T follicular helper cell (primary cell): ENCODE measurements around the gene TMEM89.

Experiments
- DNase-seq: peaks from one replicate; pipeline ENCODE4 v3.0.0-alpha.2; 2020; ENCODE audit warnings: low read depth

The TMEM89 gene

DNA sequence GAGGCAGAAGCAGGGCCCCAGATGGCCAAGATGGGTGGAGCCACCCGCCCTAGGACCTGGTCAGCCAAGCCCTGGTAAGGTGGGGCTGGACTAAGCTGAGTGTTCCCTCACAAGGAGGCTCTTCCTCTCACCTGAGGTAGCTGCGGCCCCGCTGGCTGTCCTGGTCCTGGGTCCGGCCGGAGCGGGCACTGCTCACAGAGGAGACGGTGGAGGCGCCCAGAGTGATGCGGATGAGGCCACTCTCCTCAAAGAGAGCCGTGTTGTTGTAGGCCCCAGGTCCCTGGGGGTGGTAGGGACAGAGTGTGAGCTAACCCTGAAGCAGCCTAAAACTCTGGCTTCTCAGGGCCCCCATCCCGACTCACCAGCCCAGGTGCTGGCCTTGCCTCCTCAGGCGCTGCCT is 21.0 kb upstream of the TMEM89 start:
- DNase-seq, result no peak

DNA sequence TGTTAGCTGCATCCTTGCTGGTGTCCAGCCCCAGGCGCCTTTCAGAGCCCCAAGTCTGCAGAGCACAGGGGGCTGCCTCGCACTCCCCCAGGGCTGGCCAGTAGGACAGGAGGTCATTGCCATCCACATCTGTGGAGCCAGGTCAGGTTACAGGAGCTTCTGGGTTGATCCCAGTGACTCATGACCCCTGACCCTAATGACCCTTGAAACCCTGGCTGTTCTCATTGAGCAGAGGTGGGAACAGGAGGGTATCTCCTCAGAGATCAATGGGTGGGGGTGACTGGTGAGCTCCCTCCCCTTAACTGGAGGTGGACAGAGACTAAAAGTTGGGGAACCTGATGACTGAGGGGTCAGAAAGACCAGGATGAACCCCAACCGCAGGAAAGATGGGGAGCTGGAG is 19.8 kb upstream of the TMEM89 start:
- DNase-seq, result no peak

DNA sequence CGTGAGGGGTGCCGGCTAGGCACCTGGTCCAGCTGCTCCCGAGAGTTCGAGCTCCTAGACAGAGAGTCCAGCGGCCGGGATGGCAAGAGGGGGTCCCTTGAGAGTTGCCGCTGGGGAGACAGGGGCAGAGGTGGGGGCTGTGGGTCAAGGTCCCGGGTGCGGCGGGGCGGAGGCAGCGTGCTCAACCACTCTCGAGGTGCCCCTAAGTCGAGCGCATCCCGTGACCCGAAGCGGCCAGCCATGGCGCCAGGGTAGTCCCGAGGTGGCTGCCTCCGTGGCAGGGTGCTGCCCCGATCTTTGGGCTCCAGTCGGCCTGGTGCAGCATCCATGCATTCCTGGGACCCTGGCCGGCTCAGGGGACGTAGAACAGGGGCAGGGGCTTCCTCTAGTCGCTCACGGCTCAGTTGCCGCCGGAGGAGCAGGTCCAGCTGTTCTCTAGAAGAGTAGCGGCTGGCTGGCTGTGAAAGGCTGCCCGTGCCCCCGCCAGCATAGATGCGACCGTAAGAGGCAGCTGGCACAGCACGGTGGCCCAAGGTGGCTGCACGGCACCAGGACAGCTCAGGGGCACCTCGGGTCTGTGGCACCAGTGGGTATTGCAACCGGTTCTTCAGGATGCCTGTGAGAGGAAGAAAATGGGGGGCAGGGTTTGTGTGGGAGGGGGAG is 18.5 kb upstream of the TMEM89 start:
- DNase-seq, result no peak

DNA sequence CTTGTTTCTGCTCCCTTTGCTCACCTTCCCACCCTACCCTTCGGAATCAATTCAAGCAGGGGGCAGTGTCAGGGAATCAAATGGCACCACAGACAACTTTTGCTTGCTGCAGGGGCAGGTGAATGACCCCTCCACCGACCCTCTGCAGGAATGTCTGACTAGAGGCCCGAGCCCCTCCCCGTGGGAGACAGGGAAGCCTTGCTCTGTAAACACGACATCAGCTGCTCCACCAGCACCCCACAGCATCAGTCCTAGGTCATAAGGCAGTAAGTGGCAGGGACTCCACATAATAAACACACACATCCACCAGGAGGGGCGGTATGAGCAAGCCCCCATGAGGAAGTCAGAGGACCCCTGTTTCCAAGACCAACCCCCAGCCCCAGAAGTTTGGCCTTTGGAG is 15.7 kb upstream of the TMEM89 start:
- no peak for DNase-seq

DNA sequence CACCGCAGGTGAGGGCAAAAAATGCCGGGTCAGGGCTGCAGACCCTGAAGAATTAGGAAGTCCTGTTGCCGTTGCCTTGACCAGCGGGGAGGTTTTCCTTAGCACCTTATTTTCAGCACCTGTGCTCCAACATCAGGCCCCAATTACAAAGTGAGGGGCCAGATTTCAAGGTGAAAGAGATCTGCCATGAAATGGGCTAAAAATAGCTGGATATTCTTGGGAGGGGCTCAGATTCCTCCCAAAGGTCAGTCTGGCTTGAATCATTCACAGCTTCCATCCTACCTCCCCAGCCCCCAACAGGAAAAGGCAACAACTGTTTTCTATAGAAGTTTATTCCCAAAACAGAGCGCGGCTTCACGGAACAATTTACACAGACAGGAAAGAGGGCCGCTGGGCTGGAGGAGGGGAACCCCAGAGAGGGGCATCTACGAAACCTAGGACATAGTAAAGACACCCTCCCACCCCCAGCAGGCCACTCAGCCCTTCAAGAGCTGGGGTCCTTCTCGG is 14.6 kb upstream of the TMEM89 start:
- DNase-seq, result no peak

DNA sequence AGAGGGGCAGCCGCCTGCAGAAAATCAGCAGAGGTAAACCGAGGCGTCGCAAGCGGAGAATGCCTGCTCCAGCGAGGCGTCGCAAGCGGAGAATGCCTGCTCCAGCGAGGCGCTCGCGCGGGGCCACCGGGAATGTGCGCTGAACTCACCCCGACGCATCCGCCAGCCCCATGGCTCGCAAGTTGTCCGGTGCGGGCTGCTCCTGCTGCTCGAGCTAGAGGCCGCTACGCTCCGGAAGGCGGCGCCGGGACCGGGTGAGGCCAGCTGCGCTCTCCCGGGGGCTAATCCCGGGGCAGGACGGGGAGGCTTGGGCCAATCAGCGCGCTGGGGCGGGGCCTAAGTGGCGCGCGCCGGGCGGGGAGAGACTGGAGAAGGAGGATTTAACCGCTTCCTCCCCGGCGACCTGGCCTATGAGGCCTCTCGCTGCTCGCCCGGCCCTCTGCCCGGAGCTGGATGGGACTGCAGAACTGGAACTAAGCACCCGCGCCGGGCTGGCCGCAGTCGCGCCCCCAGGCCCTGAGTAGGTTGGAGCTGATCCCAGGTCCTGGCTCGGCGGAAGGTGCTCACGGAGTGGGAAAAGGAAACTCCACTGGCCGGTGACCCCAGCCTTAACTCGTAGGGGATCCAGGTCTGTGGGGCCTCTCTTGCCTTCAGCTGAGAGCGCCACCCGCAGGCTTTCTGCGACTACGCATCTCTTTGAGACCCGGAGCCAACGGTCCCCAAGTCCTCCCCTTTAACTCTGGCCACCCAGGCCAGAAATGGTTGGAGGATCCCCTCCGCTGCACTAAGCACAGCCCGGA is 13.9 kb upstream of the TMEM89 start, which contains the start of gene SLC26A6:
Gene SLC26A6 (minus strand): TSS at position 240 of the 800 bp plus-strand sequence. CDS start 68 bp downstream, at position 172.
- peak; percentile 88 for DNase-seq

DNA sequence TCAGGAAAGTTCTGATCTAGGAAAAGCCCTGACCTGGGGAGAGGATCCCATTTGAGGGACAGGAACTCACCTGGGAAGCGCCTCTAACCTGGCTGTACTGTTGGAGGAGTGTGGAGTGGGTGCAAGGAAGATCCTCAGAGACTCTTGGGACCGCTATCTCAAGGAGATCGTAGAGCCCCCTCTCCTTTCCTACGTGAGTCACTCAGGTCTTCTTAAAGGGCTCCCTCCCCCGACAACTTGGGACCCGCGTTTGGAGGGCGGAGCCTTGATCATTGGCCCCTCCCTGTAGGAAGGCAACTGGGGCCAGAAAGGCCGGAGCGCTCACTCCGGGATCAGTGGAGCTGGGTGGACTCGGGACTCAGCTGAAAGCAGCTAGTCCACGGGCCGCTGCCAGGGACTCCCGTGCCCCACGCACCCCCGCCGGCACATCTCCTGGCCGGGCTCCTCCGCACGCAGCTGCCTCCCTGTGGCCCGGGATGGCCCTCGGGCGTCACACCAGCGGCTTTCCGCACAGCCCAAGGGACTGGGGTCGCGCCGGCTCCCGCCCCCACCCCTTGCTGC is 13.2 kb upstream of the TMEM89 start:
- DNase-seq, result peak; percentile 14

DNA sequence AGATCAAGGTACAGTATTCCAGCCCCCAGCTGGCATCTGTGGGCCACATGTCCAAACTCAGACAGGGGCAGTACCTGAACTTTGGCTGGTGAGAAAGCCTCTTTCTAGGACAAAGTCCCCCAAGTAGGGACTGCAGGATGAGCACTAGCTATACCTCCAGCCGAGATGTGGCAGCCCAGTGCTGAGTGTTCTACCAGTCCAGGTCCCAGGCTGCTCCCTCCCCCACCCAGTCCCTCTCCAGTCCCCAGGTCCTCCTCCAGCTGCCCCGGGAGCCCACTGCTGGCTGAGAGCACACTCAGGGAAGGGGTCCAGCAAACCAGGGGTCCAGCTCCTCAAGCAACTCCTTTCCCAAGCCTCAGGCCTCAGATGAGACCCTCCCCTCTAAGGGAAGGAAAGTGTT is 12.2 kb upstream of the TMEM89 start:
- DNase-seq, result no peak

DNA sequence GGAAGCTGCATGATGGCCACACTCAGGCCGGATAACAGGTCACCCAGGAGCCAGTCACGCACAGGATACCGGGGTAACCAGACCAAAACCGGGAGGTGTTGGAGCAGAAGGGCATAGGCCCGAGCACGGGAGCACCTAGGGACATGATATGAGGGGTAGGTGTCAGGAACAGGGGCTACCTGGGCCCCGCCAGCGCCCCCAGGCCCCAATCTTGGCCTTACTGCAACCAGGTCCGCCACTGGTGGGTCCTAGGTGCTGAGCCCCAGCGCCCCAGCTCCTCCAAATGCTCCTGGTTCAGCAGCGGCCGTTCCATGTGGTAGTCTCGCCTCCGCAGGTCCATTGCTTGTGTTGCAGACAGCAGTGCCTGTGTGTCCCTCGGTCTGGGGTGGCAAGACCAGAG is 11.7 kb upstream of the TMEM89 start:
- no peak for DNase-seq

DNA sequence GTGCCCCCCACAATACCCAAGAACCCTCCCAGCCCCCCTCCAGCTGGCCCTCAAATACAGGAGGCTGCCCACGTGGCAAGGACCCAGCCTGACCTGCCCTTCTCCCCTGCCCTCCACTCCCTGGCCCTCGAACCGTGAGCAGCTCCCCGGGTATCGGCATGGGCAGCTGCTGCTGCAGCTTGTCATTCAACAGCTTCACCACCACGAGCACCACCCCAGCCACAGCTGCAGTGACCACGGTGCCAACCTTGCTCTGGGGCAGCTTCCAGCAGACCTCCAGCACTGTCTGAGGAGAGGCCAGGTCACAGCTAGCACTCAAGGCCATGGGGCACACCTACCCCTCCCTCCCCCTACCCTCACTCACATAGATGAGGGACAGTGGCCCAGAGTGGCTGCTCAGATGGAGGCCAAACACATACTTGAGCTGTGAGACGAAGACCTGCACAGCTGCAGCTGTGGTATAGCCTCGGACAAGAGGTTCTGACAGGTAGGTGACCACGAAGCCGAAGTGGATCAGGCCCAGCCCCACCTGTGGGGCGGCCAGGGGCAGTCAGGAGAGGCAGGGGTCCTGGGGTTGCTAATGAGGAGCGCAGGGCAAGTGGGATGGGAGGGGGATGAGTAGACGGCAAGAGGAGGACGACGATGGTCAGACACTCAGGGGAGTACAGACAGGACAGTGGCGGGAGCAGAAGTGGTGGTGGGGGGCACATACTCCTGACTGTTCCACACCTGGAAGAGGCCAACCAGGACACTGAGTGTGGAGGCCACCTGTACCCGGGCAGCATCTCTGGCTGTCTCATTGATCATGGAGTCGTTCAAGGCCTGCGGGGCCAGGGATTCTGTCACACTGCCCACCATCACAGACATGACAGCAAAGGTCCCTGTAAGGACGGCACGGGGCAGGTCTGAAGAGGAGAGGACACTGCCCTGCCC is 10.2 kb upstream of the TMEM89 start:
- no peak for DNase-seq

DNA sequence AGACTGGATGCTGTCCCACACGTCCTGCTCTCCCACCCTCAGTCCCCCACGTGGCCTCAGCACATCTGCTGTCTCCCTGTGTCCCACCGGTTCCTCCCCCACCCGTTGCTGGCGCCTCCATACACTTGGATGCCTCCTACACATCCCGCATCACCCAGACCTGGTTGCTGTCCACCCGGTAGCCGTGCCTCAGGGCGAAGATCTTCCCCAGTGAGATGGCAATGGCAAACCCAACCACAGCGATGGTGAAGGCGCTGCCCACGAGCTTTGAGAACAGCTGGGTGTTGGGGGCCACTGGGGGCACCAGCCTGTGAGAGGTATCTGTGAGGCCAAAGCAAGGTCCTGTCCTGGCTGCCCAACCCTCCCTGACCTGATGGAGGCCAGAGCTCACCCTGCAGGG is 9.3 kb upstream of the TMEM89 start:
- no peak for DNase-seq

DNA sequence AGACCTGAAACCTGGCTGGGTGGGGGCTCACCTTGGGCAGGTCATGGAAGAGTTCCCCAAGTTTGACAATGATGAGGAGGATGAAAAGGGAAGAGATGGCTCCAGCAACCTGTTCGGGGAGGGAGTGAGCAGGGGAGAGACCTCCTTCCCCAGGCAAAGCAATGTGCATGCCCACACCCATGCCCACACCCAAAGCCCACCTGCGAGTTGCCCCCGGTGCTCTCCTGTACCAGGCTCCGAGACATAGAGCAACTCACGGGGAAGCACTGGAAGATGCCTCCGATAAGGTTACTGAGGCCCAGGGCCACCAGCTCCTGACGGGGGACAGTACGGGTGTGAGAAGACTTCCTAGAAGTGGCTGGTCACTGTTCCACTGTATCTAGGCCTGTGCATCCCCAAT is 8.8 kb upstream of the TMEM89 start:
- no peak for DNase-seq

DNA sequence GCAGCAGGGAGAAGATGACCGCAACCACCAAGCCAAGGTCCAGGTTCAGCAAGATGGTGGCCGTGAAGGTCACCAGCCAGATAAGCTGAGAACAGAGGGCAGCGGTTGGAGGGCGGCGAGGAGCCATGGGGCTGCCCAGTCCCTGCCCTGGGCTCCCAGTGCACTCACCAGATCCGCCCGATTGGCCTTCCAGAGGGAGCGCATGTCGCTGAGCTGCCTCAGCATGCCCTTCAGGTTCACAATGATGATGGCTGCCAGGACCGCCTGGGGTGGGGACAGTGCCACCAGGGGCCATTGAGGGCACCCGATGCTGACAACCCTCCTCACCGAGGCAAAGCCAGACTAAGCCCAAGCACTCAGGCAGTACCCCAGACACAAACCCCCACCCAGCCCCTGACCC is 8.3 kb upstream of the TMEM89 start:
- DNase-seq, result no peak

DNA sequence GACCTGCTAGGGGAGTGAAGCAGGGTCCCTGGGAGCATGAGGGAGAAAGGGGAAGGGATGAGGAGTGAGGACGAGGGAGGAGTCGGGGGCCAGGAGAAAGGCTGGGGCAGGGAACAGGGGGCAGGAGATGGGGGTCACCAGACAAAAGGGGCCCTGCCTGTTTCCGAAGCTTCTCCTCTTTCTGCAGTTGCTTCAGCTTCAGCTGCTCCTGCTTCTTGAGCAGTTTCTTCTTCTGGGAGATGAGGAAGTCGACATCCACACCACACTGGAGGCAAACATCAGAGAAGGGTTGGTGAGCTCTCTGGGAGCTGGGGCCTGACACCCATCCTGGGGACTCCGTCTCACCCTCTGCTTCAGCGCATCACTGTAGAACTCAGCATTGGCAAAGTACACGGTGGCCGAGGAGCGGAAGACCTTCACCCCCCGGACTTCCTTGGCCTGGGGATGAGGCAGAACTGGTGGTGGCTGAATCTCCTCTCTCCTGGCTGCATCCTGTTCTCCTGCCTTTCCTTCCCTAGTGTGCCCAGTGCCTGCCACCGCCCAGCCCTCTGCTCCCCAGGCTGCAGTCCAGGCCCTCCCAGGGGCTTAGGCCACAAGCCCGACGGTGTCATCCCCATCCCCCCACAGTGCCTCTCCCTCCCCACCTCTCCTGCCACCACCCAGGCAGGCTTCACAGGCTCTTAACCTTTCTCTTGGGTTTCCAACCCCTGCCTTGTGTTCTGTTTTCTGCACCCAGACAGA is 6.9 kb upstream of the TMEM89 start:
- no peak for DNase-seq

DNA sequence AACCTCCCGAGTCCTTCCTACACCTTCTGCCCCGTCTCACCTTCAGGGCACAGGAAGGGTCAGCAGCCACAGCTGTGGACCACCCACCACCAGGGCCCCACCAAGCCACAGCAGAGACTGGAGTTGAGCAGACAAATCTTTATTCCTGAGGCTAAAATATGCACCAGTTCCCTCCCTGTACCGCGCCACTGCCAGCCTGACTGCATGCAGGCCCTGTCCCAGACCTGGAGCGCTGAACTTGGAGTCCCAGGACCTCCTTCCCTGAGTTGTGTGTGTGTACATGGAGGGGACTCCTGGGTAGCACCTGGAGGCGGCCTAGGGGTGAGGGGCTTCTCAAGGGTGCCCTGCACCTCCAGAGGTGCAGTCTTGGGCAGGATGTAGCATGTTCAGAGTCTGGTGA is 4.0 kb upstream of the TMEM89 start:
- no peak for DNase-seq

DNA sequence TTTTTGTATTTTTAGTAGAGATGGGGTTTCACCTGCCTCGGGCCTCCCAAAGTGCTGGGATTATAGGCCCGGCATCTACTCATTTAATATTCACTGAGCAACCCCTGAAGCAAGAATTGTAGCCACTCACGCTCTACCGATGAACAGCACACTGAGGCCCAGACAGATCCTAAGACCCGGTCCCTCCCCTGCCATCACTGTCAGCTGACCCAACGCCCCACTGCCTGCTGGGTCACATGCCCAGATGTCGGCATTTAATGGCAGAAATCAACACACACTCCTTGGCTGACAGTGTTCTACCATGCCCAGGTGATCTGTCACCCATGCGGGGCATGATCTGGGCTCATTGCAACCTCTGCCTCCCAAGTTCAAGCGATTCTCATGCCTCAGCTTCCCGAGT is 3.2 kb upstream of the TMEM89 start:
- DNase-seq, result no peak

DNA sequence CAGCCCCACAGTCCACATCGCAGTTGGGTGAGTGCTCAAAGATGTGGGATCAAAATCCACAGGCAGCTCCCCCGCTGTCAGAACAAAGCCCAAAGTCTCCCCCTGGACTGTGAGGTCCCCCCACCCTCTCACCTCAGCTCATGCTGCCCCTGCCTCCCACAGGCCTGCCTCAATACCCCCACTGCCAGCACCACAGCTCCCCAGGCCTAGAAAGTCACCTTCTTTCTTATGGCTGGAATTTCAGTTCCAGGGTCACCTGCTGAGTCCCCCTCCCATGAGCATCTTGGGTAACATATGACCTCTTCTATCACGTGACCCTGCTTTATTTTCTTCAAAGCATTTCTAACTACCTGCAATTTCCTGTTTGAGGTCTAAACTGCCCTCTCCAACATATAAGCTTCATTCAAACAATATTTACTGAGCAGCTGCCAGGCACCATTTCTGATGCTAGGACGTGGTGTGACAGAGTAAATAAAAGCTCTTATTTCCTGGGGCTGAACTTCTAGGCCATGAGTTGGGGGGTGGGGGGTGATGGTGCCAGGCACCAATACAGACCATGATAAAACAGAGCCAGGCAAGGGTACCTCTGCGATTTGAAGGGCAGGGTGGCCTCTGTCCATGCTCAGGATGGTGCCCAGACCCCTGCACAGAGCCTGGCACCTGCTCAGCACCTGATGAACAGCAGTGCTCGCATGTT is 2.4 kb upstream of the TMEM89 start:
- no peak for DNase-seq

DNA sequence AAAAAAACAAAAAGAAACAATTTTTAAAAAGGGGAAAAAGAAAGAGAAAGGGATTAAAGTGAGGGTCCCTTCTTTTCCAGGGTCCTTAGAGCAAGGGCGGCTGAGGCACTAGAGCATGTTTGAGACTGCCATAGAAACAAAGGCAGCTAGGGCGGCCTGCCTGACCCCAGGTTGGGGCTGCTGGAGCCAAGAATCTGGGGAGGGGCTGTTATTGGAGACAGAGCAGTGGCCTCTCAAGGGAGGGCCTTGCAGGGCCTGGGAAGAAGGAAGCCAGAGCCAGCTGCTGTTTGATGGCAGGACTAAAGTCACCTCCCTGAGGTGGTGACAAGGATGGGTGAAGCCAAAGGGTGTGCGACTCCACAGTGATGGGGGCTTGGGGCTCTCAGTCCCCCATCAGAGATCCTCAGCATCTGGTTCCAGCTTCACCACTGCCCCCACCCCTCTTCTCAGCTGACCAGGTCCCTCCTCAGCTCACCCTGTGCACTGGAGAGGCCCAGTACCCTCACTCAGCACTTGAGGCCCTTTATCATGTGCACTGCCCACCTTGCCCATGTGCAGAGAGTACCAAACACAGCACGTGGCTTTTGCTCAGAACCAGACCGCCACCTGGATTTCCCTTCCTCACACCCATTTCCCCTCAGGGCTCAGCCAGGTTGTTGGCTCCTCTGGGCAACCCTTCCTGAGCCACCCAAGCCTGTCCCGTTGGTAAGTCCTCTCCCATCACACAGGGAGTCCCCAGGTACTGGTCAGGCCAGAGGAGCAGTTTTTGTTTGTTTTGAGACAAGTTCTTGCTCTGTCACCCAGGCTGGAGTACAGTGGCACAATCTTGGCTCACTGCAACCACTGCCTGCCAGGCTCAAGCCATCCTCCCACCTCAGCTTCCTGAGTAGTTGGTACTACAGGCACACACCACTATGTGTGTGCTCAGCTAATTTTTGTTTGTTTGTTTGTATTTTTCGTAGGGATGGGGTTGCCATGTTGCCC is 1.7 kb downstream of the TMEM89 start:
- no peak for DNase-seq

DNA sequence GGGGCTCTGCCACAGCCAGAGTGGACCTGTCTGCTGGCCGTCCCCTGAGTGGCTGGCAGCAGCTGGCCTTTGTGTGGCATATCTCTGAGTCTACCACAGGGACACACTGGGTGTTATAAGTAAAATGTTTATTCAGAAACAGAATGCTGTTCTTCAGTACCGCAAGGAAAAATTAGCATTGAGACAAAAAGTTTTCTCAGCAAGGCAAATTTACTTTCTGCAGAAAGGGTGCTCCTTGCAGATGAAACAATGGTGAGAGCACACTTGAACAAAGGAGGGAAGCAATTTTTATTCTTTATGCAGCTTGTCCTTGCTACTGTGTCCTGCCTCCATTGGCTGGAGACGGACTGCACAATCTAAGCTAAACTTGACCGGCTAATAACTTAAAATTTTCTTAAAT is 4.0 kb downstream of the TMEM89 start:
- no peak for DNase-seq
